Endothelial cell of umbilical vein (primary cell): Measurements from ENCODE around the gene TMEM184C. TPM values are rescaled to one million over a fixed set of nuclear protein-coding genes. Genes with fewer than 3 reads are reported as not detected.

Source experiments
- BruUV-seq: library from RNA; stranded (reverse); fragments of 400-500 nt; replicated peaks from 2 replicates; lab custom pipeline; 2021; lab: Mats Ljungman, UMichigan
- CTCF ChIA-PET: fragments of 300-600, 350-600 bp; sonication (Branson Sonifier 250); formaldehyde crosslinking; loops from one replicate; lab custom pipeline; 2021; ENCODE audit warnings: antibody characterized with exemption, inconsistent platforms; lab: Charles Lee
- POLR2A ChIA-PET: fragments of 300-600, 350-600 bp; sonication (Branson Sonifier 250); formaldehyde crosslinking; loops from one replicate; lab custom pipeline; 2021; ENCODE audit warnings: antibody characterized with exemption, inconsistent platforms; lab: Charles Lee
- DNase-seq: peaks from one replicate; pipeline ENCODE4 v3.0.0-alpha.2; 2011; ENCODE audit warnings: low read depth, low spot score
- FAIRE-seq: peaks from 2 replicates; lab custom pipeline; 2011; peaks lifted over from hg19 to GRCh38; lab: Jason Lieb, UNC
- H2AFZ ChIP-seq: 2 replicates; pipeline ENCODE4 v1.6.0; 2012; ENCODE audit warnings: low read depth, low read length, control low read depth, inconsistent platforms
- H3K27ac ChIP-seq: 2 replicates; pipeline ENCODE4 v1.5.1; 2011; ENCODE audit warnings: low read depth, mild to moderate bottlenecking, control low read depth, low read length, moderate library complexity; ENCODE audit not compliant: insufficient read depth
- H3K27me3 ChIP-seq, 2 experiments: 2 replicates each; pipeline versions ENCODE4 v1.6.0 to v1.6.1; 2011; ENCODE audit warnings: low read length in 2 of 2, mixed read lengths in 1 of 2; ENCODE audit not compliant: control insufficient read depth in 2 of 2, insufficient read depth in 2 of 2
- H3K36me3 ChIP-seq, 2 experiments: 2 replicates in 1 of 2; 3 replicates in 1 of 2; pipeline ENCODE4 v1.5.1; 2011; ENCODE audit warnings: low read length in 2 of 2, mild to moderate bottlenecking in 1 of 2, moderate library complexity in 1 of 2; ENCODE audit not compliant: control insufficient read depth in 2 of 2, insufficient read depth in 2 of 2; ENCODE audit errors: extremely low read depth in 1 of 2
- H3K4me1 ChIP-seq: 3 replicates; pipeline ENCODE4 v1.5.1; 2011; ENCODE audit warnings: mild to moderate bottlenecking, low read length; ENCODE audit not compliant: control insufficient read depth, insufficient read depth; ENCODE audit errors: extremely low read depth
- H3K4me2 ChIP-seq: 2 replicates; pipeline ENCODE4 v1.6.1; 2011; ENCODE audit warnings: low read length, control low read depth, mixed read lengths; ENCODE audit not compliant: insufficient read depth
- H3K4me3 ChIP-seq, 3 experiments: fragments of 200-600 bp in 1 of 3; sonication (generic), shearing (Covaris generic) in 1 of 3; replicated peaks in 1 of 3; 2 replicates each; pipeline ENCODE4 v1.5.1; 2011 to 2016; ENCODE audit warnings: control low read depth in 3 of 3, low read length in 3 of 3, mild to moderate bottlenecking in 2 of 3, inconsistent platforms in 1 of 3, low read depth in 1 of 3, moderate library complexity in 1 of 3; ENCODE audit not compliant: insufficient read depth in 1 of 3
- H3K79me2 ChIP-seq: 2 replicates; pipeline ENCODE4 v1.6.0; 2012; ENCODE audit warnings: low read length, inconsistent platforms; ENCODE audit not compliant: control insufficient read depth, insufficient read depth
- H3K9ac ChIP-seq: replicated peaks from 2 replicates; pipeline ENCODE3; 2011; ENCODE audit warnings: low read length, control low read depth; ENCODE audit not compliant: insufficient read depth; ENCODE audit errors: extremely low read depth
- H3K9me1 ChIP-seq: replicated peaks from 3 replicates; pipeline ENCODE4 v1.6.0; 2011; ENCODE audit warnings: mild to moderate bottlenecking, low read length; ENCODE audit not compliant: control insufficient read depth, insufficient read depth; ENCODE audit errors: extremely low read depth
- H3K9me3 ChIP-seq: replicated peaks from 2 replicates; pipeline ENCODE4 v1.5.1; 2012; ENCODE audit warnings: low read length, inconsistent platforms; ENCODE audit not compliant: control insufficient read depth, insufficient read depth
- H4K20me1 ChIP-seq: replicated peaks from 2 replicates; pipeline ENCODE3; 2011; ENCODE audit warnings: mild to moderate bottlenecking, low read length; ENCODE audit not compliant: control insufficient read depth, insufficient read depth; ENCODE audit errors: extremely low read depth
- EZH2 ChIP-seq: IDR thresholded peaks from 2 replicates; pipeline ENCODE4 v1.6.1; 2012; ENCODE audit warnings: borderline replicate concordance, low read depth, mild to moderate bottlenecking, moderate library complexity, low read length, inconsistent platforms; ENCODE audit not compliant: severe bottlenecking
- FOS ChIP-seq: IDR thresholded peaks from 2 replicates; pipeline ENCODE4 v1.6.1; 2011; ENCODE audit warnings: mild to moderate bottlenecking, low read length, moderate library complexity, borderline replicate concordance; ENCODE audit not compliant: insufficient read depth
- GATA2 ChIP-seq: IDR thresholded peaks from 2 replicates; pipeline ENCODE4 v1.7.0; 2011; ENCODE audit warnings: low read depth, mild to moderate bottlenecking, moderate library complexity, mixed read lengths, low read length; ENCODE audit not compliant: insufficient read length, insufficient read depth
- JUN ChIP-seq: IDR thresholded peaks from 2 replicates; pipeline ENCODE4 v1.6.1; 2011; ENCODE audit warnings: borderline replicate concordance, low read depth; ENCODE audit not compliant: insufficient read length, insufficient read depth
- MYC ChIP-seq: IDR thresholded peaks from one replicate; pipeline ENCODE4 v1.6.1; 2011; ENCODE audit warnings: mild to moderate bottlenecking, low read depth, low read length
- POLR2A ChIP-seq: IDR thresholded peaks from 2 replicates; pipeline ENCODE4 v1.6.1; 2012; ENCODE audit warnings: low read depth, mild to moderate bottlenecking, control low read depth, low read length
- POLR2AphosphoS5 ChIP-seq: IDR thresholded peaks from 2 replicates; pipeline ENCODE4 v1.6.1; 2012; ENCODE audit warnings: low read depth, mild to moderate bottlenecking, control low read depth, low read length, moderate library complexity; ENCODE audit not compliant: insufficient read depth
- dilution Hi-C: fragments of 300-500 bp; cut with MboI; formaldehyde crosslinking; loops from one replicate; pipeline ENCODE4 v1.15.0; 2019; ENCODE audit warnings: low sequenced_read_pairs; ENCODE audit not compliant: extremely low pct_ligation_motif_present
- intact Hi-C: fragments of 100-400 bp; cut with micrococcal nuclease; formaldehyde crosslinking; loops from one replicate; pipeline ENCODE4 v1.10.0; 2022
- polyA plus RNA-seq, 4 experiments: library from polyadenylated mRNA; depleted of rRNA in 3 of 4; stranded (reverse) in 3 of 4; unstranded in 1 of 4; fragments of >200 nt; gene quantifications; 2 replicates each; pipeline versions ENCODE4 v1.2.1 to v1.2.3, GENCODE V29; 2011 to 2012; ENCODE audit warnings: missing spikeins in 1 of 4
- total RNA-seq: library from RNA; stranded (reverse); gene quantifications from 2 replicates; pipeline ENCODE4 v1.2.3, GENCODE V29; 2021
- TF ChIP-seq, protein P1 (sequence below): IDR thresholded peaks from 2 replicates; pipeline ENCODE4 v1.6.1; 2011; ENCODE audit not compliant: insufficient read depth, insufficient read length
- TF ChIP-seq, protein P2 (sequence below), 2 donors: IDR thresholded peaks; 1 replicate in 1 of 2; 2 replicates in 1 of 2; pipeline ENCODE4 v1.5.1; 2011; ENCODE audit warnings: low read length in 2 of 2, mild to moderate bottlenecking in 2 of 2, moderate library complexity in 2 of 2, control low read depth in 1 of 2, inconsistent platforms in 1 of 2, low read depth in 1 of 2; ENCODE audit not compliant: insufficient read depth in 1 of 2; ENCODE audit errors: extremely low read depth in 1 of 2

TMEM184C gene
- total and polyA plus RNA-seq, 2 donors (not counting 3 experiments of a cell fraction or from before 2014, with no cell fraction given) = 10.3 to 29.2 TPM

DNA sequence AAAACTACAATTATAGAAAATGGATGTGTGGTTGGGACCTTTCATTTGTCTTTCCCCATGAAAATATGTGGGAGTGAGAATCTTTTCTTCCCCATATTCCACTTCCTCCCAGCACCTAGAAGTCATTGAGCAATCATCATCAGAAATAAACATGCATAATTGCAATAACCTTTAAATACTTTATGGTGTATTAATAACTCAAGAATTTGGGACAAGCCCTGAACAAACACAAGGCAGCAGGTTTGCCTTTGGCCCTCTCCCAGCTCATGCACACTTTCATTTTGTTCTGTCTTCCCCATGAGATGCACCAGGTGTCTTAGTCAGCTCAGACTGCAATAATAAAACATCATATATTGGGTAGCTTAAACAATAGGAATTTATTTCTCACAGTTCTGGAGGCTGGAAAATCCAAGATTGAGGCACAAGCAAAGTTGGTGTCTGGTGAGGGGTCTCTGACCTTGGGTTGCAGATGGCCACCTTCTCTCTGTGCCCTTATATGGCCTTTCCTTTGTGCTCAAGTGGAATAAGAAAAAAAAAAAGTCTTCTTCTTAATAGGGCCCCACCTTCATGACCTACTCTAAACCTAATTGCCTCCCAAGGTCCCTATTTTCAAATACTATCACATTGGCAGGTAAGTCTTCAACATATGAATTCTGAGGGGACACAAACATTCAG is 34.7 kb upstream of the TMEM184C start:
- H3K4me1 ChIP-seq = peaks cover 8% of the 10 kb centered on the region
- H3K4me3 ChIP-seq = no peak overlapping the region
- no peak overlapping the region for H3K27ac ChIP-seq
- H3K9me3 ChIP-seq = no peaks in the 10 kb centered on the region
- no peak for FAIRE-seq
- H3K9ac ChIP-seq = no peak overlapping the region
- no peak overlapping the region for H2AFZ ChIP-seq
- no peaks in the 10 kb centered on the region for H3K79me2 ChIP-seq
- H3K9me1 ChIP-seq = no peaks in the 10 kb centered on the region
- dilution Hi-C loops (no loop called here), intact Hi-C loops (no loop called here)
- no peak overlapping the region for H3K4me2 ChIP-seq
- H4K20me1 ChIP-seq = no peaks in the 10 kb centered on the region
- H3K27me3 ChIP-seq = no peaks in the 10 kb centered on the region
- ChIA-PET POLR2A (no interaction called here), CTCF (interaction anchor here (1.3 to 3.5 kb wide), 5 partner anchors 7 to 421 kb away, joined by 3 to 28 read pairs (median 7); no protein-coding TSS in a partner anchor)
- TF ChIP-seq EZH2 = no peak
- TF ChIP-seq POLR2A = no peak
- no peak for TF ChIP-seq JUN
- TF ChIP-seq POLR2AphosphoS5 = no peak
- TF ChIP-seq, protein P1, sequence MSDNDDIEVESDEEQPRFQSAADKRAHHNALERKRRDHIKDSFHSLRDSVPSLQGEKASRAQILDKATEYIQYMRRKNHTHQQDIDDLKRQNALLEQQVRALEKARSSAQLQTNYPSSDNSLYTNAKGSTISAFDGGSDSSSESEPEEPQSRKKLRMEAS = no peak
- TF ChIP-seq FOS = no peak
- TF ChIP-seq, protein P2, sequence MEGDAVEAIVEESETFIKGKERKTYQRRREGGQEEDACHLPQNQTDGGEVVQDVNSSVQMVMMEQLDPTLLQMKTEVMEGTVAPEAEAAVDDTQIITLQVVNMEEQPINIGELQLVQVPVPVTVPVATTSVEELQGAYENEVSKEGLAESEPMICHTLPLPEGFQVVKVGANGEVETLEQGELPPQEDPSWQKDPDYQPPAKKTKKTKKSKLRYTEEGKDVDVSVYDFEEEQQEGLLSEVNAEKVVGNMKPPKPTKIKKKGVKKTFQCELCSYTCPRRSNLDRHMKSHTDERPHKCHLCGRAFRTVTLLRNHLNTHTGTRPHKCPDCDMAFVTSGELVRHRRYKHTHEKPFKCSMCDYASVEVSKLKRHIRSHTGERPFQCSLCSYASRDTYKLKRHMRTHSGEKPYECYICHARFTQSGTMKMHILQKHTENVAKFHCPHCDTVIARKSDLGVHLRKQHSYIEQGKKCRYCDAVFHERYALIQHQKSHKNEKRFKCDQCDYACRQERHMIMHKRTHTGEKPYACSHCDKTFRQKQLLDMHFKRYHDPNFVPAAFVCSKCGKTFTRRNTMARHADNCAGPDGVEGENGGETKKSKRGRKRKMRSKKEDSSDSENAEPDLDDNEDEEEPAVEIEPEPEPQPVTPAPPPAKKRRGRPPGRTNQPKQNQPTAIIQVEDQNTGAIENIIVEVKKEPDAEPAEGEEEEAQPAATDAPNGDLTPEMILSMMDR (IDR thresholded peaks at IDR 0.05; ENCODE audit: extremely low read depth in 1 of 2, insufficient read depth in 1 of 2, low read depth in 1 of 2, low read length in 2 of 2) = no peak
- TF ChIP-seq GATA2 = no peak
- TF ChIP-seq MYC = no peak
- H3K36me3 ChIP-seq = no peaks in the 10 kb centered on the region
- no peak for DNase-seq
- no TSS peak for BruUV-seq
